Transverse colon (tissue), 4 donors: ENCODE results near the gene ZNF653. TPM values are rescaled to one million over a fixed set of nuclear protein-coding genes. Genes with fewer than 3 reads are reported as not detected.

ENCODE experiments used
- DNase-seq: peaks from one replicate; pipeline ENCODE4 v3.0.0-alpha.2; 2019
- H3K27ac ChIP-seq, 4 donors: fragments of 200-600 bp; sonication (generic); 2 replicates each; pipeline ENCODE4 v1.5.1; 2016 to 2018; ENCODE audit warnings: inconsistent platforms in 4 of 4
- H3K27me3 ChIP-seq: fragments of 200-600 bp; sonication (generic); 2 replicates; pipeline ENCODE4 v1.5.1; 2017; ENCODE audit warnings: inconsistent platforms
- H3K36me3 ChIP-seq, 4 donors: fragments of 200-600 bp; sonication (generic); 2 replicates each; pipeline ENCODE4 v1.5.1; 2017 to 2019; ENCODE audit warnings: inconsistent platforms in 4 of 4
- H3K4me1 ChIP-seq, 4 donors: fragments of 200-600 bp; sonication (generic); 2 replicates each; pipeline ENCODE4 v1.5.1; 2017 to 2020; ENCODE audit warnings: inconsistent platforms in 4 of 4
- H3K4me3 ChIP-seq, 4 donors: fragments of 200-600 bp; sonication (generic); 1 replicate in 1 of 4; 2 replicates in 3 of 4; pipeline versions ENCODE4 v1.5.1 to v1.6.1; 2017 to 2019; ENCODE audit warnings: inconsistent platforms in 4 of 4
- H3K9me3 ChIP-seq, 2 donors: fragments of 200-600 bp; sonication (generic); 2 replicates each; pipeline ENCODE4 v1.5.1; 2017 to 2019; ENCODE audit warnings: inconsistent platforms in 2 of 2
- EP300 ChIP-seq: sonication (generic); formaldehyde crosslinking; IDR thresholded peaks from one replicate; pipeline ENCODE4 v1.6.1; 2017; ENCODE audit warnings: antibody characterized with exemption, low read depth
- POLR2A ChIP-seq: fragments of 450-650 bp; IDR thresholded peaks from one replicate; pipeline ENCODE4 v1.6.1; 2016; ENCODE audit warnings: antibody characterized with exemption, mild to moderate bottlenecking, moderate library complexity
- POLR2AphosphoS5 ChIP-seq, 3 donors: sonication (generic); formaldehyde crosslinking; IDR thresholded peaks; one replicate each; pipeline ENCODE4 v1.6.1; 2016; ENCODE audit warnings: antibody characterized with exemption in 3 of 3
- WGBS, 2 donors: methylation state at CpG; one replicate each; pipeline ENCODE4 v1.1.5; 2018; ENCODE audit warnings: low coverage in 1 of 2; 5-methylcytosine and 5-hydroxymethylcytosine counted together
- in situ Hi-C, 4 donors: fragments of 200-750 bp; cut with MboI; loops; one replicate each; pipeline versions ENCODE4 v1.15.0 to v1.15.1; 2017; ENCODE audit warnings: low sequenced_read_pairs in 3 of 4, low pct_ligation_motif_present in 1 of 4, low pct_unique_long_range_greater_than_20kb in 1 of 4
- intact Hi-C: fragments of 100-400 bp; cut with DNase I; formaldehyde crosslinking; loops from one replicate; pipeline ENCODE4 v1.15.1; 2023; ENCODE audit warnings: low total_unique reads
- total RNA-seq, 4 donors: library from RNA; depleted of rRNA; stranded (reverse); fragments of >200 nt; gene quantifications; one replicate each; pipeline ENCODE4 v1.1.0, GENCODE V29; 2016
- TF ChIP-seq, protein P1 (sequence below), 5 experiments: fragments of 200-600 bp in 3 of 5; fragments of 450-650 bp in 2 of 5; sonication (generic) in 3 of 5; IDR thresholded peaks; 1 replicate in 2 of 5; 2 replicates in 3 of 5; pipeline ENCODE4 v1.5.1; 2016 to 2017; ENCODE audit warnings: antibody characterized with exemption in 5 of 5, inconsistent platforms in 3 of 5, mild to moderate bottlenecking in 2 of 5, moderate library complexity in 1 of 5

Gene ZNF653
- total RNA-seq, 4 donors from 2014 or later: 10.6 to 44.9 (median 17.4) TPM

DNA sequence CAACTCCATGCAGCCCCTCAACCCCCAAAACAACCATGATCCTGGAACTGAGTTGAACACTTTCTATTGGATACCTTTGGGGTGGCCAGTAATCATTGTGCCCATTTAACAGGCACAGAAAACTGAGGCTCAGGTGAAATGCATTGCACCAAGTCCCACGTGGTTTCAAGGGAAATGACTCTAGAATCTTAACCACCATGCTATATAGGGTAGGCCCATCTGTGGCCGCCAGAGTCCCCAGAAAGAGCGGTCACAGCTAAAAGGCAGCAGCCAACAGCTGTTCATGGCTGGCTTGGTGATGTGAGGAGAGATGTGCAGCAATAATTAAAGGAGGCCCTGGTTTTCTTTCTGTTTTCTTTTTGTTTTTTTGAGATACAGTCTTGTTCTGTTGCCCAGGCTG, 35.6 kb upstream of the ZNF653 start:
- peaks cover 24% of the 10 kb centered on the region for H3K27me3 ChIP-seq
- DNase-seq: no peak
- no peaks in the 10 kb centered on the region for H3K36me3 ChIP-seq
- peaks cover 0 to 5% (median 2%) of the 10 kb centered on the region in 4 donors for H3K4me1 ChIP-seq
- peak overlapping the region in 2 of 4 donors; percentile 40 to 49 for H3K4me3 ChIP-seq
- in situ Hi-C loops: no loop called here
- intact Hi-C loops: no loop called here
- TF ChIP-seq EP300 (no peak), POLR2AphosphoS5 (IDR thresholded peaks at IDR 0.05) (no peak), POLR2A (no peak)
- TF ChIP-seq, protein P1, sequence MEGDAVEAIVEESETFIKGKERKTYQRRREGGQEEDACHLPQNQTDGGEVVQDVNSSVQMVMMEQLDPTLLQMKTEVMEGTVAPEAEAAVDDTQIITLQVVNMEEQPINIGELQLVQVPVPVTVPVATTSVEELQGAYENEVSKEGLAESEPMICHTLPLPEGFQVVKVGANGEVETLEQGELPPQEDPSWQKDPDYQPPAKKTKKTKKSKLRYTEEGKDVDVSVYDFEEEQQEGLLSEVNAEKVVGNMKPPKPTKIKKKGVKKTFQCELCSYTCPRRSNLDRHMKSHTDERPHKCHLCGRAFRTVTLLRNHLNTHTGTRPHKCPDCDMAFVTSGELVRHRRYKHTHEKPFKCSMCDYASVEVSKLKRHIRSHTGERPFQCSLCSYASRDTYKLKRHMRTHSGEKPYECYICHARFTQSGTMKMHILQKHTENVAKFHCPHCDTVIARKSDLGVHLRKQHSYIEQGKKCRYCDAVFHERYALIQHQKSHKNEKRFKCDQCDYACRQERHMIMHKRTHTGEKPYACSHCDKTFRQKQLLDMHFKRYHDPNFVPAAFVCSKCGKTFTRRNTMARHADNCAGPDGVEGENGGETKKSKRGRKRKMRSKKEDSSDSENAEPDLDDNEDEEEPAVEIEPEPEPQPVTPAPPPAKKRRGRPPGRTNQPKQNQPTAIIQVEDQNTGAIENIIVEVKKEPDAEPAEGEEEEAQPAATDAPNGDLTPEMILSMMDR (IDR thresholded peaks at IDR 0.05): no peak
- H3K27ac ChIP-seq: peak overlapping the region; percentile 86 to 97 (median 89)
- no peaks in the 10 kb centered on the region for H3K9me3 ChIP-seq
- WGBS, 2 donors: 52% methylated on average over 3 of the region's 3 CpGs; no CpG with 5 or more reads in 1 of the 2 donors

DNA sequence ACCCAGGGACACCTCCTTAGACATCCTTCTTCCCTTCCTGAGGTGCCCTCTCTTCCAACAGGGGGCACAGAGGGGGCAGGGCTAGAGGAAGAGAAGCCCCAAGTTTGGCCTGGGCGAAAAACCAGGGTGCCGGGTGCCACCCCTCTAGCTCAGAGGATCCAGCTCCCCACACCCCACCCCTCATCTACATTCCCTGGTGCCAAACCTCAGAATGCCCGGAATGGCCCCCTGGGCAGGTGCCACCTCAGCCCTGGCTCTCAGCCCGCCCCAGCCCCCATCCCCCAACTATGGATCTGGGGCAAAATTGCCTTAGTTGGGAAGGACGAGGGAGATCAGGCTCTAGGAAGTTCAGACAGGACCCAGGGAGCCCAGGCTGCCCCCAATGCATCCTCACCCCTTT, 35.0 kb upstream of the ZNF653 start:
- TF ChIP-seq POLR2A: no peak
- no peak for TF ChIP-seq POLR2AphosphoS5 (IDR thresholded peaks at IDR 0.05)
- TF ChIP-seq, protein P1 (IDR thresholded peaks at IDR 0.05): no peak
- no peak for TF ChIP-seq EP300
- Histone ChIP-seq H3K27ac (peak overlapping the region; percentile 86 to 97 (median 89)), H3K4me1 (peaks cover 0 to 10% (median 5%) of the 10 kb centered on the region in 4 donors), H3K4me3 (peak overlapping the region; percentile 33 to 49 (median 38)), H3K27me3 (peaks cover 24% of the 10 kb centered on the region), H3K9me3 (no peaks in the 10 kb centered on the region), H3K36me3 (no peaks in the 10 kb centered on the region)
- intact Hi-C loops (no loop called here), in situ Hi-C loops (no loop called here)
- 65% methylated on average over 5 of the region's 5 CpGs; no CpG with 5 or more reads in 1 of the 2 donors for WGBS, 2 donors
- DNase-seq: no peak

DNA sequence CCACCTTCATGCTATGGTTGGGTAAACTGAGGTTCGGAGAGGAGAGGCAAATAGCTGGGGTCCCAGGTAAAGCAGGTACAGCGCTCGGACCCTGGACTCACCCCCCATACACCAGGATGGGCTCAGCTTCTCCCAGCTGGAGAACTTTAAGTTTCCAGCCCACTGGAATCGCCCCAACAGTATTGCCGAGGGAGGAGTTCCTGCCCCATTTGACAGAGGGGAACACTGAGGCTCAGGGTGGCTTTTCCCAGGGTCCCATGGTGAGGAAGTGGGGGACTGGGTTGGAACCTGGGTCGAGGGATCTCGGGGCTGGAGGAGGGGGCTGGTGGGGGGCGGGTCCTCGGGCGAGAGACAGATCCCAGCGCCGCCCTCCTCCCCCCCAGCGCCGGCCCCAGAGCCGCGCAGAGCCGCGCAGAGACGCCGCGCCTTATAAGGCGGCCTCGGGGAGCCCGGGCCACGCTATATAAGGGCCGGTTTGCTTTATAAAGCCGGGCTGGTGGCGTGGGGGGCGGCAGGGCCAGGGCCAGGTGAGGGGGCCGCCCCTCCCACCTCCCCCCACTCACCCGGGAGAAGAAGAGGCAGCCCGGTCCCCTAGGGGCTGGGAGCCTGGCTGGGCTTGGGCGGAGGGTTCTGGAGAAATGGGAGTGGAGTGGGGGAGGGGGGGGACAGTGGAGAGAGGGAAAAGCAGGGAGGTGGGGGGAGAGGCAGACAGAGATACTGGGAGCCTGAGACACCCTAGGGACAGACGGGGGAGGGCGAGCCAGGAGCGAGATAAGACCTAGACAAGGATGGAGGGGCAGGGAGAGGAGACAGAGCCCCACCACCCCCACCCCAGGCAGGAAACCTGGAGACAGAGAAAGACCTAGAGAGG, 34.1 kb upstream of the ZNF653 start:
- WGBS, 2 donors: 12 to 32% methylated on average over 3 to 32 of the region's 36 CpGs
- Histone ChIP-seq H3K9me3 (no peaks in the 10 kb centered on the region), H3K27me3 (peaks cover 24% of the 10 kb centered on the region), H3K27ac (peak overlapping the region; percentile 86 to 97 (median 89)), H3K36me3 (no peaks in the 10 kb centered on the region), H3K4me1 (peaks cover 0 to 18% (median 10%) of the 10 kb centered on the region in 4 donors), H3K4me3 (peak overlapping the region; percentile 33 to 52 (median 44))
- DNase-seq: peak; percentile 29
- in situ Hi-C loops: no loop called here
- intact Hi-C loops: no loop called here
- no peak for TF ChIP-seq EP300
- TF ChIP-seq POLR2AphosphoS5 (IDR thresholded peaks at IDR 0.05): peak in 2 of 3 donors; percentile 31 to 34

DNA sequence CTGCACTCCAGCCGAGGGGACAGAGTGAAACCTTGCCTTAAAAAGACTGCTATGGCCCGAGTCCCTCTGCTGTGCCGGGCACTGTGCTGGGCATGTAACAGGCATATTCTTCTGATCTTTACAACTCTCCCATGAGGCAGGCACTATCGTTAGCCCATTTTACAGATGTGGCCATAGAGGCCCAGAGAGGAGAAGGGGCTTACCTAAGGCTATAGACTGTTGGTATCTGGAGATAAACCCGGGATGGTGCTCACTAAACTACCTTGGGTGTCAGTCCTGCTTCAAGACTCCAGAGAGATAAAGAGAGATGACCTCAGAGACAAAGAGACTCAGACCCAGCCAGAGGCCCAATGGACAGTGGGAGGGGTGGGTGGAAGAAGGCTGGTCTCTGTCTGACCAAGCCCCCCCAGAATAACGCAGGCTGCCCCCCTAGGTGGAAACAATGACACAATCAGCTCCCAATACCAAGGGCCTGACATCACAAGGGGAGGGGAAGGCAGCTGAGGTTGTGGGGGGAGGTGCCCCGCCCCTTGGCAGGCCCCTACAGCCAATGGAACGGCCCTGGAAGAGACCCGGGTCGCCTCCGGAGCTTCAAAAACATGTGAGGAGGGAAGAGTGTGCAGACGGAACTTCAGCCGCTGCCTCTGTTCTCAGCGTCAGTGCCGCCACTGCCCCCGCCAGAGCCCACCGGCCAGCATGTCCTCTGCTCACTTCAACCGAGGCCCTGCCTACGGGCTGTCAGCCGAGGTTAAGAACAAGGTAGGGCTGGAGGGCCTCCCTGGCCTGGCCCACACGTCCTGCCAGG, 32.8 kb upstream of the ZNF653 start, which contains the start of gene CNN1:
Gene CNN1, plus strand, starts transcription at position 620 of the 805 bp plus-strand sequence. Its CDS starts 77 bp downstream, at position 697.
- Histone ChIP-seq H3K4me3 (peak within 1 kb of the TSS; percentile 33 to 52 (median 44)), H3K9me3 (no peaks in the 10 kb centered on the region), H3K36me3 (no peaks in the 10 kb centered on the region), H3K4me1 (peaks cover 0 to 18% (median 10%) of the 10 kb centered on the region in 4 donors), H3K27me3 (peaks cover 24% of the 10 kb centered on the region), H3K27ac (peak within 1 kb of the TSS; percentile 86 to 97 (median 89))
- DNase-seq: peak; percentile 75
- TF ChIP-seq POLR2A (peak; percentile 82), POLR2AphosphoS5 (IDR thresholded peaks at IDR 0.05) (peak; percentile 82 to 96 (median 92)), EP300 (peak; percentile 76)
- TF ChIP-seq, protein P1 (IDR thresholded peaks at IDR 0.05): no peak
- in situ Hi-C loops: no loop called here
- WGBS, 2 donors: 24% methylated on average over 21 of the region's 21 CpGs; no CpG with 5 or more reads in 1 of the 2 donors
- intact Hi-C loops: no loop called here
